Stimulated activated CD8-positive, alpha-beta memory T cell treated with anti-CD3 and anti-CD28 coated beads, Interleukin-15, amount 100 ng/mL, for 24 hours (primary cell): ENCODE data around the gene PCNT.

ENCODE experiments used
- DNase-seq: peaks from one replicate; pipeline ENCODE4 v3.0.0-alpha.2; 2020; ENCODE audit warnings: low read depth

The PCNT gene

DNA sequence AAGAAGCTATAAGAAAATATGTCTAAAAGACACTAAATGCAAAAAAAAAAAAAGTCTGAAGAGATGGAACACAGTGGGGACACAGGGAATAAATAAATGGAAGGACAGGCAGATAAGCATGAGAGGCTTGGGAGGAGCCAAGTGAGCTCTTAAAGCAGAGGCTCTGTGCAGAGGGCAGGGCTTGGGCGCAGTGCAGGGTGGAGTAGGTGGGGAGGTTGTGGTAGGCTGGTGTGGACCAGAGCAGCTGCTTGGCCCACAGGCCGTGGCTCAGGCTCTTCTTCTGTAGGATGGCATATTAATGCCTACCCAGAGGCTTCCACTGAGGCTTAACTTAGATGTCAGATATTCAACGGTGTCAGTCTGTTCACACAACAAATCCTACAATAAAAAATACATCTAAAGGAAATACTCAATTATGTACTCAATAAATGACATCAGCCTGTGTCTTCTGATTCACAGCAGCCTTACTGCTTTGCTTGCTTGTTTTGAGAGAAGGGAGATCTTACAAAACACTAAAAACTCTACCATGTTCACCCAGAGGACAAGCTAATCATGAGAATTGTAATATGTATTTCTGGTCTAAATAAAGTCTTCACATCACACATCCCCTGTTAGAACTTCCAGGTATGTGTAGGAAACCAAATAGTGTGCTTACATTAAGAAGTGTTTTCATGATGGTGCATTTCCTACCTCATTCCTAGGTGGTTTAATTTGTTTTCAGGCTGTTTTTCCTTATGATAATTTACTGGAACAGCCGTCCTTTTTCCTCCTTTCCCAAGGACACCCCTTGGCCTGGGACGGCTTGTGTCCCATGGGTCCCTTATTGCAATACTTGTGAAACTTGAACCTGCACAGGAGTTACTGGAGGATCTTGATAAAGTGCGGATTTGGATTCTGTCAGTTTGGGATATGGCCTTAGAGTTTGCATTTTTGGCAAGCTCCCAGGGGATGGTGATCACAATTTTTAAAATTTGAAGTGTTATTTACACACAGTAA is 159.6 kb downstream of the PCNT start:
- DNase-seq, result no peak

DNA sequence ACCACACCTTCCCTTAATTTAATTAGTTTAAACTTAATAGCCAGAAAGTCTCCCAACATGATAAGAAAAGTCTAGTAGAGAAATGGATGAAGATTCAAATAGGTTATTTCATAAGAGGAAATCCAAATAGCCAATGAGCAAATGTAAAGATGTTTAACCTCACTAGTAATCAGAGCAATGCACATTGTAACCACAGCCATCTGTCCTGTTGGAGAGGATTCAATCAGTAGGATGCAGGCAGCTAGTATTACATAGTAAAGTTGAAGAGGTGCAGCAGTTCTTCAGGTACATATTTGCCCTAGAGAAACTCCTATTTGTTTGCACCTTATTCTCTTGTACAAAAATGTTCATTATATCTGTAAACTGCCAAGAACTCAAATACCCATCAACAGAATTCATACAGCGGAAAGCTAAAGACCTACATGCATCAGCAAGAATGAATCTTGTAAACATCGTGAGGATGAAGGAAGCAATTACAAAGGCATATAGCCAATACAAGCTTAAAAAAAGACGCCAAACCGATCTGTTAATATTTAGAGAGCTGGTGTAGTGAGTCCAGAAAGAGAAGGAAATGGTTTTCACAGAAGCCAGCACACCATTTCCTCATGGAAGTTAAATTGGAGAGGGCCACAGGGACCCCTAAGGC is 162.6 kb downstream of the PCNT start:
- no peak for DNase-seq

DNA sequence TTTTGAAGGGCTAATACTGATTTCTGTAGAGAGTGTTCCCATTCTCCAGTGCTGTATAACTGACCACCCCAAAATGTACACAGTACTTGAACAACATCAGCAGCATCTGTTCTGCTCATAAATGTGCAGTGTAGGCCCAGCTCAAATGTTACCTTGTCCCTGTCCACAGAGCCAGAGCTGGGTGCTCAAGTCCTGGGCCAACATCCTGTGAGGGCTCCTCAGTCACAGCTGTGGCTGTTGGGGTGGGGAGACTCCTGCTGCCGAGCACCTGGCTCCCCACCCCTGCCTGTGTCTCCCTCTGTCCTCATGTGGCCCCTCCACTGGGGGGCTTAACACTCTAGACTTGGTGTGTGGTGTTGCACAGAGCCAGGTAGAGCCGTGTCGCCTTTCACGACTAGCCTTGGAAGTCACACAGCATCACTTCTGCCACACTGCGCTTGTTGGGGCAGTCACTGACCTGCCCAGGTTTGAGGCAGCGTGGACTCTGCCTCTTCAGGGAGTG is 165.3 kb downstream of the PCNT start:
- no peak for DNase-seq

DNA sequence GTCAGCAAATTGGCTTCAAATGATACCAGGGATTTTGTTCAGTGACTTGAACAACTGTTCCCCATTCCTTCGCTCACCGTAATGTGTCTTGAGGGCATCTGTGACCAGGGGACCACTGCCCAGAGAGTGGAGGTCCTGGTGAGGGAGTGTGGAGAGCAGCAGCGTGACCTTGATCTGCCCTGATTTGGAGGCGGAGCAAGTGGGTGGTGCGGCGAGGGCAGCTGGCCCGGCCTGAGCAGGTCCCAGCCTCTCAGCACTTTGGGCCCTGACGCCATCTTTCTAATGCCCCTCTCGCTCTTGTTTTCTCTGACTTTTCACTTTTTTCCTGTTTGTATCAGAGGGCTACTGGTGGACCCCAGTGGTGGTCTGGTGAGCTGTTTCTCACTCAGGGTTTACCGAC is 165.8 kb downstream of the PCNT start:
- DNase-seq, result no peak

DNA sequence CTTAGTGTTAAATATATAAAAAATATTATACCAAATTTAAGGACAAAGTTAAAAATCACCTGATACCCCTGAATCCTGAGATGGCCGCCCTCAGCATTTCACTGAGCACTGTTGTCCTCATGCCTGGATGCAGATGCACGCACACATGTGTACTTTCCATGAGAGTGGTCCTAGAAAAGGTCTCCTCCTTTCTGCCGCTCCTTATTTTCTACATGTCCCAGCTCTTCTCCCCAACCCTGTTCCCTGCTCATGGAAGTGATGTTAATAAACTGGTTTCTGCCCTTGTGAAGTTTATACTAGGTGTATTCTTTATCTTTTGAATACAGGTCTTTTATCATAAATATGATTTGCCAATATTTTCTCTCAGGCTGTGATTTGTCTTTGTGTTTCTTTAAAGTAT is 167.6 kb downstream of the PCNT start:
- DNase-seq, result no peak

DNA sequence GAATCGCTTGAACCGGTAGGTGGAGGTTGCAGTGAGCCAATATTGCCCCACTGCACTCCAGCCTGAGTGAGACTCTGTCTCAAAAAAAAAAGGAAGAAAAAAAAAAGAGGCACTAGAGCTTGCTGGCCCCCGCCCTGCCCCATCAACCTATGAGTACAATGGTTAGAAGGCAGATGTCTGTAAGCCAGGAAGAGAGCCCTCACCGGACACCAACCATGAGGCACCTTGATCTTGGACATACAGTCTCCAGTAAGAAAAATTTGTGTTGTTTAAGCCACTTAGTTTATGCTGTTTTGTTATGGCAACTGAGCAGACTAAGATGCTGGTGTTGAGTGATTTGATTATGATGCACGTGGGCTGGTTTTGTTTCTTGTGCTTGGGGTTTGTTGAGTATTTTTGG is 168.9 kb downstream of the PCNT start:
- DNase-seq, result no peak

DNA sequence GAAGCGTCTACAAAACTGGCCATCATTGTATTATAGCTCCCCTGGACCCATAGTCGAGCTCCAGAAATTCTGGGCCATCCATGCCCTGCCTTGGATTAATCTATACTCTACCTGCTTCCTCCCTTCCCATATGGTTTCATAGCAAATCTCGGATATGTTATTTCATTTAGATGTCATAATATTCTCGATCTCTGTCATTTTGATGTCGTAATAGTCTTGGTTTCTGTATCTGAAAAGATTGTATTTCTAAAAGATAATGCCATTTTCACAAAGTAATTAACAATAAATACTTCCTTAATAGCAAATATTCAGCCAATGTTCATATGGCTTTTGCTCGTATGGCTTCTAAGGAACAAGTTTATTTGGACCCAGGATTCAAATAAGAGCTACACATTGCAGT is 169.9 kb downstream of the PCNT start:
- DNase-seq, result no peak
